ENCODE data around the gene SIRT6.
"Not testable (repeated sequence)": the region's sequence is repeated elsewhere in the genome, so short reads cannot be mapped to it uniquely, and the experiment has no call there.

SIRT6 gene

DNA sequence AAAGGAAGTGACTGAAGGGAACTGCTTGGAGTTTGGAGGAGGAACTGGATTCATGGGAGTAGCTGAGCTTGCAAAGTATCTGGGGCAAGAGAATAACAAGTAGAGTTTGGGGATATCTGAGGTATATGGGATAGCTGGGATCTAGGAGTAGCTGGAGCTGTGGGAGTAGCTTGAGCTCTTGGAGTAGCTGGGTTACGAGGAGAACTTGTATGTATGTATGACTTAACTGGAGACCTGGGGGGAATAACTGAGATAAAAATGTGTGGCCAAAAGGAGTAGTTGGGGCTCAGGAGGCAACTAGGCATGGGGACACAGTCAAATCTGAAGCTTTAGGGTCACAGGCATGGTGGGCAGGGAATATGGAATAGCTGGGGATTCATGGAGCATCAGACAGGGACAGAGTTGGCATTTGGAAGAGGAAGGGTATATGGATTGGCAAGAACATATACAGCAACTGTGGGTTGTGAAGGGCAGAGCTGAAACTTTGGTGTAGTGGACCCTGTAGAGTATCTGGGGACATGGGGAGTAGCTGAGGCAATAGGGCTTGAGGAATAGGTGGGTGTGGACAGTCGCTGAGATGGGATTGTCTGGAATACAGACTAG, 18.7 kb upstream of the SIRT6 start:
- DNase-seq = no peak

DNA sequence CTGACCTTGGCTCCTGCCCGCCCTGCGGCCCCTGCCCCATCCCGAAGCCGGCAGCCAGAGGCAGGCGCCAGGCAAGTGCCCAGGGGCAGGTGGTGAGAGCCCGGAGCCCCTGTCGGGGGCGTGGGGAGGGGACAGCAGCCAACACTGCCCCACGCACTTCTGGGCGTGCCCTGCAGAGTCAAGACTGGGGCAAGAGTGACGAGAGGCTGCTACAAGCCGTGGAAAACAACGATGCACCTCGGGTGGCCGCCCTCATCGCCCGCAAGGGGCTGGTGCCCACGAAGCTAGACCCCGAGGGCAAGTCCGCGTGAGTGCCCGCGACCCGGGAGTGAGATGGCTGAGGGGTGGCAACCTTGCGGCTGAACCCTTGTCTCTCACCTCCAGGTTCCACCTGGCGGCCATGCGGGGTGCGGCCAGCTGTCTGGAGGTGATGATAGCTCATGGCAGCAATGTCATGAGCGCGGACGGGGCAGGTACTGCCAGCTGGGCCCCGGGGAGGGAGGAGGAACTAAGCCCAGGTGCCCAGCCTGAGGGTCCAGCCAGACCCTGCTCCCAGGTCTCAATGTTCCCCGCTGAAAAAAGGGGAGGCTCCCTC, 17.4 kb upstream of the SIRT6 start:
- no peak for DNase-seq

DNA sequence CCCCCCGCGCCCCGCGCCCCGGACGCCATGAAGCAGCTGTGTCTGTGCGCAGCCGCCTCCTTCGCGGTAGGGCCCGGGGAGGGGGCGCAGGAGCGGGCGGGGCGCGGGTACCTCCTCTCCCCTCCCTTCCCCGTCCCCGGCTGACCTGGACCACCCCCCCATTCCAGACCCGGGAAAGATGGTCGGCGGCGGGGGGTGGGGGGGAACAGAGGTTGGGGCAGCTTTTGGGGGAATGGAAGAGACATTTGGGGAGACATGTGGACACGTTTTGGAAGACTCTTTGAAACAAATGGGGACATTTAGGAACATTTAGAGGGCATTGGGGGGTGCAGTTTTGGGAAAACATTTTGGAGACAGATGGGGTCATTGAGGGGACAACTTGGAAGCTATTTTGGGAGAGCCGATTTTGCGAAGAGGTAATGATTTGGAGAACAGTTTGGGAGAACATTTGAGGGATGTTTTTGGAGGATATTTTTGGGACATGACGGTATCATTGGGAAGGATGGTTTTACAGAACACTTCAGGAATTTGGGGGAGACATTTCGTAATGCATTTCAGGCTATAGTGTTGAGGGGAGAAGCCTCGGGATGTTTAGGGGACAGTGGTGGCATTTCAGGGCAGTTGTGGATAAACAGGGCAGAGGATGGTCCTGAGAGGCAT, 16.2 kb upstream of the SIRT6 start:
- peak in 1 of 56 donors; percentile 17 for DNase-seq

DNA sequence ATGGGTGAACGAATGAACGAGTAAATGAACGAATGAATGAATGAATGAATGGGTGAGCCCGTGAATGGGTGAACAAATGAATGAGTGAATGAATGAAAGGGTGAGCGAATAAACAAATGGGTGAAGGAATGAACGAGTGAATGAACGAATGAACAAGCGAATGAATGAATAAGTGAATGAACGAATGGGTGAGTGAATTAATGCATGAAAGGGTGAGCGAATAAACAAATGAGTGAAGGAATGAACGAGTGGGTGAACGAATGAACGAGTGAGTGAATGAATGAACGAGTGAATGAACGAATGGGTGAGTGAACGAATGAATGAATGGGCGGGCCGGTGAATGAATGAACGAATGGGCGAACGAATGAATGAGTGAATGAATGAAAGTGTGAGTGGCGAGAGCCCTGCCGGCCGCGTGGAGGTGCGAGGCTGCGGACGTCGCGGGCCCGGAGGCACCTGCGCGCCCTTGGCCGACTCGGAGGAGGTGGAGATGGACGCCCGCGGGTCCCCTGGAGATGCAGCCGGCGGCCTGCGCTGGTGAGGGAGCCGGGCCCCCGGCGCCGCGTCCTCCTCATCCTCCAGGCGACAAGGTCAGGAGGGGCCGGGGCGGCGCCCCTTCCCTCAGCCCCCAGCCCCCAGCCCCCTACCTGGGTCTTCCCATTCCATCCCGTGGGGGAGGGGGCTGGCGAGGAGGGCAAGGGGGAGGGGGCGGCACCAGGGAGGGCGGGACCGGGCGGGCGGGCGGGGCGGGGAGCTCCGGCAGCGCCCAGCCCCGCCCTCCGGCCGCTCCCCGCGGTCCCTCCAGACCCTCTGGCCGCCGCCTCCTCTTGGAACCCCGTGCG, 15.5 kb upstream of the SIRT6 start:
- DNase-seq = peak in 1 of 56 donors; percentile 17

DNA sequence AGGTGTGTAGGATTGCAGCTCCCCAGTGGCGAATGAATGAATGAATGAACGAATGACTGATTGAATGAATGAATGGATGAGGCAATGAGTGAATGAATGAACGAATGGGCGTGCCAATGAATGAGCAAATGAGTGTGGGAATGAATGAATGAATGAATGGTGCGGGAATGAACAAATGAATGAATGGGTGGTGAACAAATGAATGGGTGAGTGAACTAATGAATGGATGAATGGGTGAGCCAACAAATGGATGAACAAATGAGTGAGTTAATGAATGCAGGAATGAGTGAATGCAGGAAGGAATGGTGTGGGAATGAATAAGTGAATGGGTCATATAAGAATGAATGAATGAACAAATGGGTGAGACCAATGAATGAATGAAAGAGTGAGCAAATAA, 14.9 kb upstream of the SIRT6 start:
- DNase-seq = no peak

DNA sequence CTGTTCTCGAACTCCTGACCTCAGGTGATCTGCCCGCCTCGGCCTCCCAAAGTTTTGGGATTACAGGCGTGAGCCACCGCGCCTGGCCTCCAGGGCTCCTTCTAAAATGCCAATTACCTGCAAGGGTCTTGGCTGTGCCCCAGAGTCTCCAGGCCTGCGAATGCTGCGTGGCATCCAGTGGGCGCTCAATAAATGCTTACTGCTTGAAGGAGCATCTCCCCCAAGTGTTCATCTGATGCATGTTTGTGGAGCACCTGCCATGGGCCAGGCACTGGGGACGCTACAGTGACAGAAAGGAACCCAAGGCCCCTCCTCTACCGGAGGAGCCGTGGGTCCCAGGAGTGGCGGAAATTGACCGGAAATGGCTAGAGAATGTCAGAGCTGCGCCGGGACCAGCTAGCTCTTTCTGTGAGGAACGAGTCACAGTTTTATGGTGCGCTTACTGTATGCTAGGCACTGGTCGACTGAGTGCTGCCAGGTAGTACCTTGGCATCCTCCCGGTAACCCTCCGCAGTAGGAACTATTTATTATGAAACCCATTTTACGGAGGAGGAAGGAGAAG, 14.3 kb upstream of the SIRT6 start:
- no peak for DNase-seq

DNA sequence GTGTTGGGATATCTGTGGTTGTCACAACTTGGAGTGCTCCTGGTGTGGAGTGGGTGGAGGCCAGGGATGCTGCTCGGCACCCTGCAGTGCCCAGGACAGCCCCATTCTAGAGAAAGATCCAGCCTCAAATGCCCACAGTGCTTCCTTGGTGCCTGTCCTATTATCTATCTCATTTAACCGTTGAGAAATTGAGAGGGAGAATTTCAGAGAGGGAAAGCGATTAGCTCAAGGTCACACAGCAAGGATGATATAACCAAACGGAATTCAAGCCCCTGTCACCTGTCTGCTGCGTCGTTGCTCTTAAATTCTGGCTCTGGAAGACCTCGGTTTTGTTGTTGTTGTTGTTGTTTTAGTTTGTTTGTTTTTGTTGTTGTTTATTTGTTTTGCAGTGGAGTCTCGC, 13.6 kb upstream of the SIRT6 start:
- no peak for DNase-seq

DNA sequence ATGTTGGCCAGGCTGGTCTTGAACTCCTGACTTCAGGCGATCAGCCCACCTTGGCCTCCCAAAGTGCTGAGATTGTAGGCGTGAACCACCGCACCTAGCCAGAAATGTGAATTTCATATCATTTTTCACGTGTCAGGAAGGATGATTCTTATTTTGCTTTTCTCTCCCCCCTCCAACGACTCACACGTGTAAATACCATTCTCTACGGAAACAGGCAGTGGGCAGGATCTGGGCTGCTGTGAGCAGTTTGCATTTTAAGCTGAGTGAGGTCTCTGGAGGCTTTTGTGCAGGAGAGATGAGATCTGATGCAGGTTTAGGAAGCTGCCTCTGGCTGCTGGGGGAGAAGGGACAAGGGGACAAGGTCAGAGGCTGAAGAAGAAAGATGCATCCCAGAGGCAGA, 12.0 kb upstream of the SIRT6 start:
- no peak for DNase-seq

DNA sequence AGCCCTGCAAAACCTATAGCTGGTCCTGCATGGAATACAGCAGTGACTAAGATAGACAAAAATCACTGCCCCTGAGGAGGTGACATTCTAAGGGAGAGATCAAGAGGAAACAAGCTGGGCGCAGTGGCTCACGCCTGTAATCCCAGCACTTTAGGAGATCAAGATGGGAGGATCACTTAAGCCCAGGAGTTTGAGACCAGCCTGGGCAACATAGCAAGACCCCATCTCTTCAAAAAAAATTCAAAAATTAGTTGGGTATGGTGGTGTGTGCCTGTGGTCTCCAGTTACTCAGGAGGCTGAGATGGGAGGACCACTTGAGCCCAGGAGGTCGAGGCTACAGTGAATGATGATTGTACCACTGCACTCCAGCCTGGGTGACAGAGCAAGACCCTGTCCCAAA, 10.2 kb upstream of the SIRT6 start:
- DNase-seq = not testable (repeated sequence)

DNA sequence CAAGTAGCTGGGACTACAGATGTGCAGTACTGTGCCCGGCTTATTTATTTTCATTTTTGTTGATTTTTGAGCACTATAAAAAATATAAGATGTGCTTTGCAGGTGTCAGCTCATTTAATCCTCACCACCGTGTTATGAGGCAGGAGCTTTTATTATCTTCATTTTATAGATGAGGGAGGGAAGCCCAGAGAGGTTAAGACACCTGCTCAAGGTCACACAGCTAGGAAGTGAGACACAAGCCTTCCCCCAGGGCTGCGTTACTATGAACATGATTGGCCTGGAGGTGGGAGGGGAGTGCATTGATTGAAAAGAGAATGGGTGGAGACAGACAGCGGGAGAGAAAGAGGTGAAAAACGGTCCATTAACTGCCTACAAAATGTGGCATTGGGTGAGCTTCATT, 7.3 kb upstream of the SIRT6 start:
- no peak for DNase-seq

DNA sequence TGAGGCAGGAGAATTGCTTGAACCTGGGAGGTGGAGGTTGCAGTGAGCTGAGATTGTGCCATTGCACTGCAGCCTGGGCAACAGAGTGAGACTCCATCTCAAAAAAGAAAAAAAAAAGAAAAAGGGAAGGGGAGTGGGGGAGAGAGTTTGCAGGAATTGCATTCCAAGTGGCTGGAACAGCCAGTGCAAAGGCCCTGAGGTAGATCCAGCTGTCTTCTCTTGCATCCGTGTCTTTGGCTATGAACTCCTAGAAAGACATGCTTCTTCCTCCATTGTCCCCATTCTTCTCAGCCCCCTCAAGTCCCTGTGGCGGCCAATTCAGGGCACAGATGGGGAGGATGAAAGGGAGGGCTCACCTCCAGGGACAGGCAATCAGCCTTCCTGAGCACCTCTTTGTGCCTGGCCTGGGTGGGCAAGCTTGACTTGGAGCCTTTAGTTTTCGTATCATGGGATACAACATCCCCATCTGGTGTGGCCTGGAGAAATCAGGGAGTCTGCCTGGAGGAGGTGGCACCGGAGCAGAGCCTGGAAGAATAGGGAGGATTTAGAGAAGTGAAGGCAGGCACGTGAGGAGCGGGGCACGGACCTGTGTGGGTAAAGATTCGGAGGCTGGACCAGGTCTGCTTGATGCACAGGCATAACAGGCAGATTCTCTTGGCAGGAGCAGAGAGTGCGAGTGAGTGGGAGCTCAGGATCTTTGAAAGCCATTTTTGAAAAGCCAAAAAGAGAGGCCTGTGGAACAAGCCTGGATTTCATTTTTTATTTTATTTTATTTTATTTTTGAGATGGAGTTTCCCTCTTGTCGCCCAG, 5.2 kb upstream of the SIRT6 start:
- DNase-seq = no peak

DNA sequence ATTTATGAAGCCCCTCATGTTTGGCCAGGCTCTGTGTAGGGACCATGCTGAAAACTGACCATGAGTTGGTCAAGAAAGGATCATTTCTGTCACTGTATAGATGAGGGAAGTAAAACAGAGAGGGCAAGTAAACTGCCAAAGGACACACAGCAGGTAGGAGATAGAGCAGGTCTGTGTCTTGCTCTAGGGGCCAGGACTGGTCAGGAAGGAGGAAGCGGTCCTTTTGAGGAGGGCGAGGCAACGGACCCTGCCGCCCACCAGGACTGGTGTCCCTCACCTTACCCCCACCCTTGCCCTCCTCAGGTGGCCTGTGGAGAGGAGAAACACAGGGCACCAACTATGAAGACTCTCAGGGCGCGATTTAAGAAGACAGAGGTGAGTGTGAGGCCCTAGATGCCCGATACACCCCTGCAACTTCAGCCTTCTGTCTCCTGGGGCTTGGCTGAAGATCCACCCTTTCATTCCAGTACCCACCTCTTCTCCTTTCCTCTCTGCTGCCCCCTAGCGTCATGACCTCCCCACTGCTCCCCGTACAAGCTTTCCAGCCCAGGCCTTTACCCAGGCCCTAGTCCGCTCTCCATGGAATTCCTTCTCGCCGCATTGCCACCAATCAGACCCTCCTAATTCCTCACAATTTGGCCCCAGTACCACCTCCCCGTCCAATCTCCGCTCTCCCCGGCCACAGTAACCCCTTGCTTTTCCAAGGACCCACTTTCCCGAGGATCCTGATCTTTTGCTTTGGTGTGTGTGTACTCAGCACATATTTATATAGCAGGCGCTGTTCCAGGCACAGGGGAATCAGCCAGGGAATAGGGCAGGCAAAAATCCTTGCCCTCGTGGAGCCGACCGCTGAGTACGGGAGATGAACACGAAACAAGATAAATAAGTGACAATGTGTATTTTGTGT, 4.0 kb upstream of the SIRT6 start:
- DNase-seq = peak in 33 of 56 donors; percentile 2 to 65 (median 30)

DNA sequence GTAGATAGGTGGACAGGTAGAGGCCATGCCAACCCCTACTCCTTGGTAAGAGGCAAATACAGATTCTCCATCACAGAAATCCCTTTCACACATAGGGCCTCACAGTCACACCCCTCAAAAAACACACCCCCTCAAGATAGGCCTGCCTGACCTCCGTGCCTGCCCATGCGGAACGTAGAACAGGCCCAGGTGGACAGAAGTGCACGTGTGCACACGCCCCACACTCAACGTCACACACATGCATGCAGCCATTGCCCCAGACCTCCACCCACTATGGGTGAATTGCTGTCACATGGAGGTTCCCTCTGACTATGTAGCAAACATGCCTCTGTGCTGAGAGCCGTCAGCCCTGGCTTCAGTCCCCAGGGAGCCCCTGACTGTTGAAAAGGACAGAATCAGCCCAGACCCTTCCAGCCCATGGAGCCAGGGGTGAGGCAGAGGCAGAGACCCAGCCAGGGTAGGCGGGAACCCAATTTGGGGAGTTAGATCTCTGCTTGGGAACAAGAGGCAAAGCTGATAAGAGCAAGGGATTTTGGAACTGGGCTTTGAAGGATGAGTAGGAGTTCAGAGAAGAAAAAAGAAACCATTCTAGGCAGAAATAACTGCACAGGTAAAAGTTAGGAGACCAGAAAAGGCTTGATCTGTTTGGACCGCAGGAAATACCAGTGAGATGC, 3.2 kb upstream of the SIRT6 start:
- no peak for DNase-seq

DNA sequence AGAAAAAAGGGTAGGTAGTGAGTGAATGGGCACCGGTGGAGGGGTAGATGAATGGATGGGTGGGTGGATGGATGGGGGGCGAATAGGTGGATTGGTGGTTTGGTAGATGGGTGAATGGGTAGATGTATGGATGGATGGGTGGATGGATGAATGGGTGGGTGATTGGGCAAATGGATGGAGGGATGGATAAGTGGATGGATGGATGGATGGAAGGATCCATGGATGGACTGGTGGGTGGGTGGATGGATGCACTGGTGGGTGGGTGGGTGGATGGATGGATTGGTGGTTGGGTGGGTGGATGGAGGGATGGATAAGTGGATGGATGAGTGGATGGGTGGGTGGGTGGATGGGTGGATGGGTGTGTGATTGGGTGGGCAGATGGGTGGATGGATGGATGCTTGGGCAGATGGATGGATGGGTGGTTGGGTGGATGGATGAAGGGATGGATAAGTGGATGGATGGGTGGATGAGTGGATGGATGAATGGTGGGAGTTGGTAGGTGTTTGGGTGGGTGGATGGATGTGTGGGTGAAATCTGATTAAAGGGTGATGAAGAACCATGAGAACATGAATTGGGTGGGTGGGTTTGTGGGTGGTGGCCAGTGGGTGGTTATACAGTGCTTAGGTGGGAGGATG, 2.5 kb upstream of the SIRT6 start:
- DNase-seq = no peak

DNA sequence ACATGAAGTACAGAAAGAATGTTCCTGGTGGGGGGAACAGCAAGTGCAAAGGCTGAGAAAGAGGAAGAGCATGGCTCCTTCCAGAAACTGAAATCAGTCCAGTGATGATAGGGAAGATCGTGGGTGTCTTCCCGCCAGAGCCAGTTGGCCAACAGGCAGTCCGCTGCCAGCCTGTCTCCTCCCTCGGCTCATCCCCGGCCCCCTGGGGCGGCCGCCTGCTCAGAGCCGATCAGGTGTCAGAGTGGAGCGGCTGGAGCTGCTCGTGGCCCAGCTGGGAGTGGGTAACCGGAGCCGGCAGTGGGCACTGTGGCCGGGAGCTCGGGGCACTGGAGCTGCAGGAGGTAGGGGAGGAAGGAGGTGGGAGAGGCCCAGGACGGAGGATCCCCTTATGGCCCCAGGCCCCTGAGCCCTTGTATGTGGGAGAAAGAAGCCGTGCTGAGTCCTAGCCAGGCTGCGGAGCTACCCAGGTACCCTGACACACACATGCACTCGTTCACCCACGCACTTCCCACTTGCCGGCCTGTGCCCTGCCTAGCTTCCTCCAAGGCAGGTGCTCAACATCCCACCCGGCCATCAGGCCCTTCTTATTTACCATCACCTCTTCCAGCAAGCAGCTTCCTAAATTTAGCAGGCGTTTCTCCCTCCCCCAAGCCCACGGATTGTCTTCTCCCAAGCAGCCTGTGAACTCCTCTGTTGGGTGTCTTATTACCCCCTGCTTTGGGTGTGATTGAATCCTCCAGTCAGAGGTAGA, 1.8 kb upstream of the SIRT6 start:
- DNase-seq = peak in 20 of 56 donors; percentile 0 to 39 (median 12)

DNA sequence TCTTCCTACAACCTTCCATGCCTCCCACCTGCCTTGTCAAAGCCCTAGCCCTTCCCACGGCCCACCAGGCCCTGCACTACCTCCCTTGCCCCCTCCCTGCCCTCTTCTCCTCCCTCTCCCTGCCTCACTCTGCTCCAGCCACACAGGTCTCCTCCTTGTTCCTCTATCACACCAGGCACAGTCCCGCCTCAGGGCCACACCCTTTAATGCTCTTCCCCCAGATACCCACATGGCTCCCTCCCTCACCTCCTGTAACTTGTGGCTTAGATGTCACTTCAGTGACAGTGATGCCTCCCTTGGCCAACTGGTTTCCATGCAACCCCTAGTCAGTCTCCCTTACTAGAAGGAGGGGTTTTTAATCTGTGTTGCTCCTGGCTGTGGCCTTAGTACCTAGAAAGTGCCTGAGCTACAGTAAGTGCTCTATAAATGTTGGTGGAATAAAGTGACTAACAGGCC, 1.3 kb downstream of the SIRT6 start:
- no peak for DNase-seq

DNA sequence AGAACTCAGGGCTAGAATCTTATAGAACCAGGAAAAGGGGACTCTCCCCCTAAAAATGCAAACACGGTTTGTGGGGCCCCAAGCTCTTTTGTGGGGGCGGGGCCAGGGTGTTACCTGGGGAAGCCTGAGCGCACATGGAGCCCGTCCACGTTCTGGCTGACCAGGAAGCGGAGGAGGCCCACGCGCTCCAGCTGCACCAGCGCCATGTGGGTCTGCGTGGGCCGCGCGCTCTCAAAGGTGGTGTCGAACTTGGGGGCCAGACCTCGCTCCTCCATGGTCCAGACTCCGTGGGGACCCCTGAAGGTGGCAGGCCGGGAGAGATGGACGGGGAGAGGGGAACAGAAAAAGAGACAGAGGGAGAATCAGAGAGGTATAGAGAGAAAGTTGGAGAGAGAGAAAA, 3.4 kb downstream of the SIRT6 start:
- DNase-seq = no peak

DNA sequence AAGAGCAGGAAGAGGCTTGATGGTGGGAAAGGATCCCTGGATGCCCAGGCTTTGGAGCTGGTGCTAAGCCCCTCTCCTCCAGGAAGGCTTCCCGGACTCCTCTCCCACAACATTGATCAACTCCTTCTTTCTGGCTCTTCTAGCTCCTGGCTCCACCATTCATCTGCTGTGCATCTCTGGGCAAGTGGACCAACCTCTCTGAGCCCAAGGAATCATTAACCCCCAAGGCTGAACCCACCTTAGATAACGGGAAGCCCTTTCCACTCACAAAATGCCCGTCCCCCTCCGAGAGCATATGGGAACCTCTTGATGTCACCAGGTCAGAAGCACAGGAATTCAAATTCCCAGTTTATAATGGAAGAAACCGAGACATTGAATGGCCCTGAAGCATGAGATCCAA, 5.2 kb downstream of the SIRT6 start:
- DNase-seq = no peak

Measured in amygdala (tissue), 56 donors.